K562 (cell line): Measurements from ENCODE around the gene DNASE1L2. TPM values are rescaled to one million over a fixed set of nuclear protein-coding genes. Genes with fewer than 3 reads are reported as not detected.

Experiments used
- GABPA ChIP-seq: fragments of 200-800 bp; sonication (Bioruptor generic); conservative IDR thresholded peaks from 2 replicates; pipeline ENCODE4 v1.6.1; 2016; ENCODE audit warnings: low read depth, missing genetic modification characterization, missing compliant biosample characterization
- NFE2L1 ChIP-seq: fragments of 450-650 bp; IDR thresholded peaks from 2 replicates; pipeline ENCODE4 v1.6.1; 2016; ENCODE audit warnings: missing genetic modification characterization, low read depth, mild to moderate bottlenecking, missing compliant biosample characterization, moderate library complexity, borderline replicate concordance
- NR2C2 ChIP-seq, 2 experiments: fragments of 200-800 bp in 1 of 2; sonication (Bioruptor generic) in 1 of 2; sonication (generic) in 1 of 2; formaldehyde crosslinking in 1 of 2; IDR thresholded peaks; 2 replicates each; pipeline versions ENCODE4 v1.6.1 to v1.8.0; 2016 to 2022; ENCODE audit warnings: mild to moderate bottlenecking in 1 of 2, missing compliant biosample characterization in 1 of 2, missing genetic modification characterization in 1 of 2, missing genetic modification reagents in 1 of 2
- OTX1 ChIP-seq: fragments of 450-650 bp; formaldehyde crosslinking; IDR thresholded peaks from 2 replicates; pipeline ENCODE4 v1.4.0; 2022; ENCODE audit warnings: mild to moderate bottlenecking
- PCBP2 ChIP-seq: fragments of 200-400 bp; formaldehyde crosslinking; IDR thresholded peaks from 2 replicates; pipeline ENCODE4 v1.6.1; 2018; ENCODE audit warnings: low read length, low read depth, mild to moderate bottlenecking, moderate library complexity; ENCODE audit not compliant: poor library complexity, severe bottlenecking
- PHF8 ChIP-seq: fragments of 200-600 bp; sonication (generic); IDR thresholded peaks from 2 replicates; pipeline ENCODE4 v1.6.1; 2012; ENCODE audit warnings: mixed run types, mild to moderate bottlenecking, inconsistent platforms, low read length, moderate library complexity, borderline replicate concordance
- PTTG1 ChIP-seq: fragments of 450-650 bp; IDR thresholded peaks from 2 replicates; pipeline ENCODE4 v1.6.1; 2016; ENCODE audit warnings: low read depth, mild to moderate bottlenecking, missing genetic modification characterization, missing compliant biosample characterization
- RBM25 ChIP-seq: fragments of 200-400 bp; formaldehyde crosslinking; IDR thresholded peaks from 2 replicates; pipeline ENCODE4 v1.6.1; 2018; ENCODE audit warnings: low read length, low read depth, moderate library complexity; ENCODE audit not compliant: severe bottlenecking
- RCOR1 ChIP-seq, 2 experiments: IDR thresholded peaks; 2 replicates each; pipeline ENCODE4 v1.6.1; 2012; ENCODE audit warnings: low read depth in 2 of 2, low read length in 2 of 2, borderline replicate concordance in 1 of 2, improper control_type of control experiment in 1 of 2
- RFX5 ChIP-seq: IDR thresholded peaks from 2 replicates; pipeline ENCODE4 v1.6.1; 2011; ENCODE audit warnings: low read depth, mild to moderate bottlenecking, improper control_type of control experiment, low read length
- SP1 ChIP-seq: sonication (generic); formaldehyde crosslinking; IDR thresholded peaks from 2 replicates; pipeline ENCODE4 v1.8.1; 2022; ENCODE audit warnings: mild to moderate bottlenecking, missing genetic modification reagents
- TRIM28 ChIP-seq: fragments of 450-650 bp; IDR thresholded peaks from 2 replicates; pipeline ENCODE4 v1.6.1; 2017
- ZNF134 ChIP-seq: fragments of 250-450 bp; sonication (Bioruptor Pico); conservative IDR thresholded peaks from 2 replicates; pipeline ENCODE4 v1.4.0; 2020
- ZNF146 ChIP-seq: IDR thresholded peaks from one replicate; pipeline ENCODE4 v1.6.1; 2018; ENCODE audit warnings: missing compliant biosample characterization; ENCODE audit not compliant: unreplicated experiment
- ZNF644 ChIP-seq: fragments of 200-800 bp; sonication (Bioruptor generic); IDR thresholded peaks from 2 replicates; pipeline ENCODE4 v1.6.1; 2016; ENCODE audit warnings: low read depth, missing genetic modification characterization, missing compliant biosample characterization
- ZNF785 ChIP-seq: fragments of 250-450 bp; sonication (Bioruptor Pico); IDR thresholded peaks from 2 replicates; pipeline ENCODE4 v1.4.0; 2020; ENCODE audit warnings: mild to moderate bottlenecking
- ZSCAN29 ChIP-seq: fragments of 450-650 bp; IDR thresholded peaks from 2 replicates; pipeline ENCODE4 v1.6.1; 2017
- polyA plus RNA-seq, 8 experiments: library from polyadenylated mRNA; depleted of rRNA in 4 of 8; stranded (reverse) in 5 of 8; unstranded in 3 of 8; fragments of >200 nt; fragmentation: Nextera tagmentation in 2 of 8; fragmentation: Illumina TruSeq in 1 of 8; extraction: Ambion mirVana in 2 of 8; extraction: Trizol in 1 of 8; gene quantifications; 2 replicates each; pipeline versions ENCODE4 v1.2.1 to v1.2.3, GENCODE V29; 2011 to 2014; ENCODE audit warnings: inconsistent platforms in 1 of 8, missing spikeins in 1 of 8
- total RNA-seq, 7 experiments: library from RNA; depleted of rRNA in 6 of 7; stranded (reverse); fragments of >200 nt in 6 of 7; fragmentation: Illumina TruSeq in 2 of 7; extraction: Trizol in 2 of 7; gene quantifications; 2 replicates each; pipeline versions ENCODE4 v1.2.1 to v1.2.3, GENCODE V29; 2011 to 2021; ENCODE audit warnings: low replicate concordance in 1 of 7
- TF ChIP-seq, protein P1 (sequence below), 2 experiments: fragments of 450-650 bp; conservative IDR thresholded peaks; 2 replicates each; pipeline ENCODE4 v1.6.1; 2017; ENCODE audit warnings: mild to moderate bottlenecking in 2 of 2, moderate library complexity in 2 of 2
- TF ChIP-seq, protein P2 (sequence below): fragments of 450-650 bp; IDR thresholded peaks from 2 replicates; pipeline ENCODE4 v1.6.1; 2016; ENCODE audit warnings: antibody characterized with exemption
- TF ChIP-seq, protein P3 (sequence below): fragments of 450-650 bp; conservative IDR thresholded peaks from 2 replicates; pipeline ENCODE4 v1.6.1; 2016; ENCODE audit warnings: missing genetic modification characterization, low read depth, mild to moderate bottlenecking, control low read depth, missing compliant biosample characterization
- TF ChIP-seq, protein P4 (sequence below), 2 experiments: fragments of 450-650 bp in 1 of 2; sonication (generic) in 1 of 2; formaldehyde crosslinking in 1 of 2; IDR thresholded peaks in 1 of 2; conservative IDR thresholded peaks in 1 of 2; 2 replicates each; pipeline versions ENCODE4 v1.6.1 to v1.8.1; 2016 to 2023; ENCODE audit warnings: mild to moderate bottlenecking in 2 of 2, moderate library complexity in 2 of 2, inconsistent platforms in 1 of 2, missing genetic modification reagents in 1 of 2

DNASE1L2 gene
- total and polyA plus RNA-seq, 9 of the 15 experiments (the other 6 are each of a cell fraction or from before 2014, with no cell fraction given) = 0.08 to 2.7 (median 1.7) TPM; not detected in 1

DNA sequence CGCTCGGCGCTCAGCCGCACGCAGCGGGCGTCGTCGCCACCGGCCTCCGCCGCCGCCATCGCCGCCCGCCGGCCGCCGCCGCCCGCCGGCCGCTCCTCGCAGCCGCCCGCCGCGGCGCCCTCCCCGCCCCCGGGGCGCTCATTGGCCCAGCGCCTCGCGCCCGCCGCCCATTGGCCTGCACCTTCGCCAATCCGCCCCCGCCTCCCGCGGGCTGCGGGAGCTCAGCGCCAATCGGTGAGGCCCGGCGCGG lies 21.6 kb upstream of the DNASE1L2 start, which contains the start of gene PGP (continued):
- no peak for TF ChIP-seq NFE2L1
- peak; percentile 35; the same call in 1 of the 2 replicates for TF ChIP-seq PHF8
- TF ChIP-seq ZSCAN29 = no peak
- TF ChIP-seq TRIM28 = no peak
- TF ChIP-seq RBM25 = peak; percentile 100
- TF ChIP-seq OTX1 (CRISPR knock-in tag) = peak; percentile 96
- TF ChIP-seq, protein P1, sequence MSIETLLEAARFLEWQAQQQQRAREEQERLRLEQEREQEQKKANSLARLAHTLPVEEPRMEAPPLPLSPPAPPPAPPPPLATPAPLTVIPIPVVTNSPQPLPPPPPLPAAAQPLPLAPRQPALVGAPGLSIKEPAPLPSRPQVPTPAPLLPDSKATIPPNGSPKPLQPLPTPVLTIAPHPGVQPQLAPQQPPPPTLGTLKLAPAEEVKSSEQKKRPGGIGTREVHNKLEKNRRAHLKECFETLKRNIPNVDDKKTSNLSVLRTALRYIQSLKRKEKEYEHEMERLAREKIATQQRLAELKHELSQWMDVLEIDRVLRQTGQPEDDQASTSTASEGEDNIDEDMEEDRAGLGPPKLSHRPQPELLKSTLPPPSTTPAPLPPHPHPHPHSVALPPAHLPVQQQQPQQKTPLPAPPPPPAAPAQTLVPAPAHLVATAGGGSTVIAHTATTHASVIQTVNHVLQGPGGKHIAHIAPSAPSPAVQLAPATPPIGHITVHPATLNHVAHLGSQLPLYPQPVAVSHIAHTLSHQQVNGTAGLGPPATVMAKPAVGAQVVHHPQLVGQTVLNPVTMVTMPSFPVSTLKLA (conservative IDR thresholded peaks at IDR 0.05) = no peak
- TF ChIP-seq, protein P2, sequence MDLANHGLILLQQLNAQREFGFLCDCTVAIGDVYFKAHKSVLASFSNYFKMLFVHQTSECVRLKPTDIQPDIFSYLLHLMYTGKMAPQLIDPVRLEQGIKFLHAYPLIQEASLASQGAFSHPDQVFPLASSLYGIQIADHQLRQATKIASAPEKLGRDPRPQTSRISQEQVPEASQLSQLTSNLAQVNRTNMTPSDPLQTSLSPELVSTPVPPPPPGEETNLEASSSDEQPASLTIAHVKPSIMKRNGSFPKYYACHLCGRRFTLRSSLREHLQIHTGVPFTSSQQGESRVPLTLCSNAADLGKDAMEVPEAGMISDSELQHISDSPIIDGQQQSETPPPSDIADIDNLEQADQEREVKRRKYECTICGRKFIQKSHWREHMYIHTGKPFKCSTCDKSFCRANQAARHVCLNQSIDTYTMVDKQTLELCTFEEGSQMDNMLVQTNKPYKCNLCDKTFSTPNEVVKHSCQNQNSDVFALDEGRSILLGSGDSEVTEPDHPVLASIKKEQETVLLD = no peak
- no peak for TF ChIP-seq PCBP2
- TF ChIP-seq, protein P3, sequence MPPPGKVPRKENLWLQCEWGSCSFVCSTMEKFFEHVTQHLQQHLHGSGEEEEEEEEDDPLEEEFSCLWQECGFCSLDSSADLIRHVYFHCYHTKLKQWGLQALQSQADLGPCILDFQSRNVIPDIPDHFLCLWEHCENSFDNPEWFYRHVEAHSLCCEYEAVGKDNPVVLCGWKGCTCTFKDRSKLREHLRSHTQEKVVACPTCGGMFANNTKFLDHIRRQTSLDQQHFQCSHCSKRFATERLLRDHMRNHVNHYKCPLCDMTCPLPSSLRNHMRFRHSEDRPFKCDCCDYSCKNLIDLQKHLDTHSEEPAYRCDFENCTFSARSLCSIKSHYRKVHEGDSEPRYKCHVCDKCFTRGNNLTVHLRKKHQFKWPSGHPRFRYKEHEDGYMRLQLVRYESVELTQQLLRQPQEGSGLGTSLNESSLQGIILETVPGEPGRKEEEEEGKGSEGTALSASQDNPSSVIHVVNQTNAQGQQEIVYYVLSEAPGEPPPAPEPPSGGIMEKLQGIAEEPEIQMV (tag) = peak; percentile 61; the same call in 1 of the 2 replicates
- no peak; the same call in 1 of the 2 replicates for TF ChIP-seq ZNF785
- no peak for TF ChIP-seq ZNF146
- TF ChIP-seq, protein P4, sequence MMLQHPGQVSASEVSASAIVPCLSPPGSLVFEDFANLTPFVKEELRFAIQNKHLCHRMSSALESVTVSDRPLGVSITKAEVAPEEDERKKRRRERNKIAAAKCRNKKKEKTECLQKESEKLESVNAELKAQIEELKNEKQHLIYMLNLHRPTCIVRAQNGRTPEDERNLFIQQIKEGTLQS (IDR thresholded peaks at IDR 0.05) = no peak
- TF ChIP-seq, protein P4 (CRISPR knock-in tag; conservative IDR thresholded peaks at IDR 0.05) = no peak
- peak; percentile 77 for TF ChIP-seq GABPA (tag)
- no peak for TF ChIP-seq PTTG1 (tag)
- TF ChIP-seq NR2C2 (CRISPR knock-in tag; IDR thresholded peaks at IDR 0.05) = no peak
- 0 out of 2 replicates have a peak, but pooled peaks have one; percentile 31 for TF ChIP-seq NR2C2 (tag; IDR thresholded peaks at IDR 0.05)
- TF ChIP-seq SP1 = no peak
- peak; percentile 99 for TF ChIP-seq ZNF644 (tag)
- TF ChIP-seq RCOR1 (IDR thresholded peaks at IDR 0.05; ENCODE audit: borderline replicate concordance in 1 of 2, low read depth in 2 of 2, low read length in 2 of 2) = no peak; a peak in 1 of 4 replicates
- no peak for TF ChIP-seq RFX5
- TF ChIP-seq ZNF134 (CRISPR knock-in tag) = 0 out of 2 replicates have a peak, but pooled peaks have one; percentile 27
